ENCODE data around the gene MOB2.

DNA sequence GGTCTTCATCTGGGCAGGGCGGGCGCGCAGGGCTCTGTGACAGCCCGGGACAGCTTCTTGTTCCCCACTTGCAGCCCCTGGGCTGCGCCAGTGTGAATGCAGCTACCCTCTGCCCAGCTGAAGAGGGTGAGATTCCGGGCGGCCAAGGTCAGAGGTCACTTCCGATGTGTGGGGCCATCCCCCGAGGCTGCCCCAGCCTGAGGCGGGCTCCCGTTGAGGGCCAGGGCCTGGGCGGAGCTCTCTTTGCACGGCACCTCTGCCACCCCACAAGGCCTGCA, 23.9 kb downstream of the MOB2 start:
- TF ChIP-seq, protein P1, sequence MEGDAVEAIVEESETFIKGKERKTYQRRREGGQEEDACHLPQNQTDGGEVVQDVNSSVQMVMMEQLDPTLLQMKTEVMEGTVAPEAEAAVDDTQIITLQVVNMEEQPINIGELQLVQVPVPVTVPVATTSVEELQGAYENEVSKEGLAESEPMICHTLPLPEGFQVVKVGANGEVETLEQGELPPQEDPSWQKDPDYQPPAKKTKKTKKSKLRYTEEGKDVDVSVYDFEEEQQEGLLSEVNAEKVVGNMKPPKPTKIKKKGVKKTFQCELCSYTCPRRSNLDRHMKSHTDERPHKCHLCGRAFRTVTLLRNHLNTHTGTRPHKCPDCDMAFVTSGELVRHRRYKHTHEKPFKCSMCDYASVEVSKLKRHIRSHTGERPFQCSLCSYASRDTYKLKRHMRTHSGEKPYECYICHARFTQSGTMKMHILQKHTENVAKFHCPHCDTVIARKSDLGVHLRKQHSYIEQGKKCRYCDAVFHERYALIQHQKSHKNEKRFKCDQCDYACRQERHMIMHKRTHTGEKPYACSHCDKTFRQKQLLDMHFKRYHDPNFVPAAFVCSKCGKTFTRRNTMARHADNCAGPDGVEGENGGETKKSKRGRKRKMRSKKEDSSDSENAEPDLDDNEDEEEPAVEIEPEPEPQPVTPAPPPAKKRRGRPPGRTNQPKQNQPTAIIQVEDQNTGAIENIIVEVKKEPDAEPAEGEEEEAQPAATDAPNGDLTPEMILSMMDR (IDR thresholded peaks at IDR 0.05), result no peak
- TF ChIP-seq POLR2AphosphoS5 (IDR thresholded peaks at IDR 0.05), result no peak

All from gastroesophageal sphincter (tissue), 3 donors.